ENCODE data around the gene SMAD4. TPM values are rescaled to one million over a fixed set of nuclear protein-coding genes. Genes with fewer than 3 reads are reported as not detected.

The SMAD4 gene
- total RNA-seq, 1 experiment from 2014 or later = 96.3 TPM

GRCh38 chr18:51107082-51107481, 77.1 kb downstream of the SMAD4 start (continued):
- no peak for TF ChIP-seq CTCF (IDR thresholded peaks at IDR 0.05 in 2 of 3, conservative IDR thresholded peaks at IDR 0.05 in 1 of 3; ENCODE audit: borderline replicate concordance in 1 of 3, insufficient read depth in 1 of 3, low read depth in 2 of 3, low read length in 2 of 3)
- no peak for TF ChIP-seq FOSL1 (IDR thresholded peaks at IDR 0.05; ENCODE audit: low read depth)
- no peak for TF ChIP-seq RAD21 (IDR thresholded peaks at IDR 0.05; ENCODE audit: low read depth)
- TF ChIP-seq SRF (IDR thresholded peaks at IDR 0.05; ENCODE audit: low read depth) = no peak
- TF ChIP-seq ELF1 (IDR thresholded peaks at IDR 0.05; ENCODE audit: borderline replicate concordance, low read depth) = no peak
- no peak for TF ChIP-seq CBX3 (IDR thresholded peaks at IDR 0.05; ENCODE audit: low read depth)
- TF ChIP-seq SIN3A (IDR thresholded peaks at IDR 0.05; ENCODE audit: low read depth) = no peak
- TF ChIP-seq EZH2 (IDR thresholded peaks at IDR 0.05) = no peak
- no peak for TF ChIP-seq POLR2AphosphoS5 (IDR thresholded peaks at IDR 0.05; ENCODE audit: low read depth, low read length)
- TF ChIP-seq REST (IDR thresholded peaks at IDR 0.05; ENCODE audit: low read depth) = no peak

All from HCT116 (cell line).